ENCODE results near the gene RFX1.
"Not testable (repeated sequence)": the region's sequence is repeated elsewhere in the genome, so short reads cannot be mapped to it uniquely, and the experiment has no call there.

GRCh38 chr19:14050961-14051360 is 44.8 kb upstream of the RFX1 start:
- not testable (repeated sequence) for TF ChIP-seq POLR2A, CTCF (IDR thresholded peaks at IDR 0.05)

Measured in lower leg skin (tissue), 3 donors.